Transverse colon (tissue), 3 donors: Measurements from ENCODE around the gene NECTIN3.

Experiments
- CTCF ChIP-seq, 5 experiments: fragments of 200-600 bp in 3 of 5; fragments of 450-650 bp in 2 of 5; sonication (generic) in 3 of 5; IDR thresholded peaks; 1 replicate in 2 of 5; 2 replicates in 3 of 5; pipeline ENCODE4 v1.5.1; 2016 to 2017; ENCODE audit warnings: antibody characterized with exemption in 5 of 5, inconsistent platforms in 3 of 5, mild to moderate bottlenecking in 2 of 5, moderate library complexity in 1 of 5
- EP300 ChIP-seq: sonication (generic); formaldehyde crosslinking; IDR thresholded peaks from one replicate; pipeline ENCODE4 v1.6.1; 2017; ENCODE audit warnings: antibody characterized with exemption, low read depth
- POLR2A ChIP-seq: fragments of 450-650 bp; IDR thresholded peaks from one replicate; pipeline ENCODE4 v1.6.1; 2016; ENCODE audit warnings: antibody characterized with exemption, mild to moderate bottlenecking, moderate library complexity

DNA sequence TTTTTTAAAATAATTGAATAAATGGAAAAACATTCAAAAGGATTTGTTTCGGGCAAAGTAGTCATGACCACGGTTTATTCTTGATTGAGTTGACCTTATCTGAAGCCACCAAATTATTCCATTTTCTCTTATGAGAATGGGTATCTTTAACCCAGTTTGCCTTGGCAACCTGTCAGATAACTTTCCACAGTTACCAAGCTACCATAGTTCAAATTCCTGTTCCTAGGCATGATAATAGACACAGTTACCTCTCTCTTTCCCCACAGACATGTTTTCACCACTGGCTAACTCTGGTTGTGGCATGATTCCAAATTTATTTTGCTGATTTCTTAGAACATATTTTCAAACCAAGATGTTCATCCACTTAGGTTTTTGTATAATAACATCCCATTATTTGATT, 84.9 kb downstream of the NECTIN3 start:
- no peak for TF ChIP-seq POLR2A
- TF ChIP-seq CTCF (IDR thresholded peaks at IDR 0.05): no peak
- TF ChIP-seq EP300: no peak
